NOMO-1 treated with dmso at 0.1 percent for 144 hours (cell line): ENCODE results near the gene EPO.
A peak's percentile ranks its signal among the peaks of the same experiment; 100 is the strongest.
"Not testable (repeated sequence)": the region's sequence is repeated elsewhere in the genome, so short reads cannot be mapped to it uniquely, and the experiment has no call there.

Experiments used
- DNase-seq: peaks from one replicate; lab custom pipeline; 2025; ENCODE audit not compliant: unreplicated experiment; lab: John Stamatoyannopoulos, UW

The EPO gene

DNA sequence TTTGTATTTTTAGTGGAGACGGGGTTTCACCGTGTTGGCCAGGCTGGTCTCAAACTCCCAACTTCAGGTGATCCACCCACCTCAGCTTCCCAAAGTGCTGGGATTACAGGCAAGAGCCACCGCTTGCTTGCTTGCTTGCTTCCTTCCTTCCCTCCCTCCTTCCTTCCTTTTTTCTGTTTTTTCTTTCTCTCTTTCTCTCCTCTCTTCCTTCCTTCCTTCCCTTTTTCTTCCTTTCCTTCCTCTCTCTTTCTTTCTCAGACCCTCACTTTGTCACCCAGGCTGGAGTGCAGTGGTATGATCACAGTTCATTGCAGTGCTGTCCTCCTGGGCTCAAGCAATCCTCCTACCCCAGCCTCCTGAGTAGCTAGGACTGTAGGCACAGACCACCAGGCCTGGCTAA is 19.2 kb upstream of the EPO start:
- not testable (repeated sequence) for DNase-seq

DNA sequence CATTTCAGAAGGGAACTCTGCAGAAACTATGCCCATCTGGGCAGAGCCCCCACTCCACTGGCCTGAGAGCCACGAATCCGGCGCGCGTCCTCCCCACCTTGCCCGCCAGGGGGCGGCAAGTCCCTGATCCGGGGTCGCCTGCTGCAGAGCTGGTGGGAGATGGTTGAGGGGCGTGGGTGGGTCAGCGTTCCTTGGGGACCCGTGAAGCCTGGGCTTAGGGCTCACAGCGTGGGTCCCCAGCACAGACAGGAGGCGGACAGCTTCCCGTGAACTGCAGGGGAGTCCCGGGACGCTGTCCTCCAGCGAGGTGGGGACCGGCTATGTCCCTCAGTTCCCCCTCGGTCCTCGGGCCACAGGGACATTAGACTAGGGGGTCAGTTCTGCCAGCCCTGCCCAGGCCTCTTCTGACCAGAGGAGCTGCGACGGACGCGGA is 14.9 kb upstream of the EPO start:
- peak; percentile 74 for DNase-seq

DNA sequence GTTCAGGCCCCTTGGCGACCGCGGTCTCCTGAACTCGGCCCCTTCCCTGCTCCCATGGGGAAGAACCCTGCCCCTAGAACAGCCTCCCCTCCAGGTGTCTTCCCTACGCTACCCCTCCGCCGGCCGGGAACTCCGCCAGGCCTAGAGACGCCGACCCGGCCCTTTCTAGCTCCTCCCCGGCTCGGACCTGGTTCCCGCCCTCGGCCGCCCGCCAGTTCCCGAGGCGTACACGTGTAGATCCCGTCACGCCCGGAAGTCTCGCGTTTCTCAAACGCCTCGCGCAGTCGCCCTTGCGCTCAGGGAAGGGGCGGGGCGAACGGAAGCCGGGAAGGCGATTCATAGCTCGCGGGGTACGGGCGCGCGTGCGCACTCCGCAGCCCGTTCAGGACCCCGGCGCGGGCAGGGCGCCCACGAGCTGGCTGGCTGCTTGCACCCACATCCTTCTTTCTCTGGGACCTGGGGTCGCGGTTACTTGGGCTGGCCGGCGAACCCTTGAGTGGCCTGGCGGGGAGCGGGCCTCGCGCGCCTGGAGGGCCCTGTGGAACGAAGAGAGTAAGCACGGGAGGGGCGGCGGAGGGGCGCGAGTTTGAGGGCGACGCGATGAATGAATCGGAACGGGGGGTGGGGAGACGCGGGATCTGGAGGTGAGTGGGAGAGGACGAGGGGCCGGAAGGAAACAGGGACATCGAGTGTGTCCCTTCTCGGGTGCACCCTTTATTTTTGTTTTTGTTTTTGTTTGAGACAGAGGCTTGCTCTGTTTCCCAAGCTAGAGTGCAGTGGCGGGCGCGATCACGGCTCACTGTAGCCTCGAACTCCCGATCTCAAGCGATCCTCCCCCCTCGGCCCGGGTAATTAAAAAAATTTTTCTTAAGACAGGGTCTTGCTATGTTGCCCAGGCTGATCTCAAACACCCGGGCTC is 14.3 kb upstream of the EPO start, which contains the start of gene POP7:
TSS of gene POP7 (plus strand) at position 369 of the 919 bp plus-strand sequence. CDS start 710 bp downstream, outside the sequence.
- DNase-seq: peak; percentile 99

- no peak for DNase-seq
These were observed 13.5 kb upstream of the EPO start for GRCh38 chr7:100706672-100707311.

- no peak for DNase-seq
These were observed 11.9 kb upstream of the EPO start for GRCh38 chr7:100708395-100708794.

DNA sequence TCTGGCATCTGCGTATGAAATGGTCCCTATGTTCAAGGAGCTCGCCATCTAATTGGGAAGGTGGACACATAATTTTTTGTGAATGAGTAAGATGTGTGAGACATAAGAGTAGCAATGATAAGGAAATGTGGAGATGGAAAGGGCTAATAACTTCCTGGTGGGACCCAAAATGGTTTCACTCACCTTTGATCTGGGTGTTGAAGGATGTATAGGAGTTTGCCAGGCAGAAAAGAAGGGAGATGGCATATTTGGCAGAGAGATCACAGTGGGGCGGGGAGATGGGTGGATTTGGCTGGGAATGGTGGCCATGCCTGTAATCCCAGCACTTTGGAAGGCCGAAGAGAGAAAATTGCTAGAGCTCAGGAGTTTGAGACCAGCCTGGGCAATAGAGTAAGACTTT is 9.8 kb upstream of the EPO start:
- no peak for DNase-seq

- DNase-seq: no peak
These were observed 8.9 kb upstream of the EPO start for GRCh38 chr7:100711369-100711768.

DNA sequence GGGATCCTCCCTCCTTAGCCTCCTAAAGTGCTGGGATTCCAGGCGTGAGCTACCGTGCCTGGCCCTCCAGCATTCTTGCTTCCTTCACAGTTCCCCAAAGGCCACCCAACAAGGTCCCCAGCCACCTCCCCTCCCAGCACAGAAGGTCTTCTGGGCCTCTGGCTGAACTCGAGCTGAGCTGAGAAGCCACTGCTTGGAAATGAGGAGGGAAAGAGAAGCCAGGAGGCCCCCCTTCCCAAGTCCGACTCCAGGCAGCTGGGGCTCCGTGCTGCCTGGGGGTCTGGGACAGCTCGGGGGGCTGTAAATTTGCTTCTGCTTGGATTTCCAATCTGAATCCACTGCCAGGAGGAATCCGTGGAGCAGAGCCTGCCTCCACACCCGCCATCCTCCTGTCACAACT is 5.5 kb upstream of the EPO start:
- no peak for DNase-seq

GRCh38 chr7:100717073-100717472 is 3.2 kb upstream of the EPO start:
- DNase-seq: not testable (repeated sequence)

DNA sequence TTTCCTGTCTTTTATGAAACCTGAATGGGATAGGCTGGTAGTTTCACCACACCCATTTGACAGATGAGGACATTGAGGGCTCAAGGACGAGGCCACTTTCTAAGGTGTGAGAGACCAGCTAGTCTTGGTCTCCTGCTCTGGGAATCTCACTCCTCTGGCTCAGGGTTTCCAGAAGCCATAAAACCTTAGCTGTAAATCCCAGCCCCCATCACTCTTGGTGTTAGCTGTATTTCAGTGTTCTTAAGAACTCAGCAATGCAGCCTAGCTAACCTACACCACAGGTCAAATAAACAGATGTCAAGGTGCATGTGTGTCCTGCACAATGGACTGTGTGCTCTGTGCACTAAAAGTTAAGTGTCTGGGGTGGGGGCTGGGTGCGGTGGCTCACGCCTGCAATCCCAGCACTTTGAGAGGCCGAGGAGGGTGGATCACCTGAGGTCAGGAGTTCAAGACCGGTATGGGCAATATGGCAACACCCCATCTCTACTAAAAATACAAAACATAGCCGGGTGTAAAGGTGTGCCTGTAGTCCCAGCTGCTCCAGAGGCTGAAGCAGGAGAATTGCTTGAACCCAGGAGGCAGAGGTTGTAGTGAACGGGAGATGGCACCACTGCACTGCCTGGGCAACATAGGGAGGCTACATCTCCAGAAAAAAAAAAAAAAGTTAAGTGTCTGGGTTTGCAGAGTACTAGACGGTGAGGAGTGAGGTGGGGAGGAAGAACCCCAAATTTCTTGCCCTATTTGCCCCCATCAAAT is 567 bp upstream of the EPO start:
- no peak for DNase-seq

- DNase-seq: no peak
These were observed 620 bp downstream of the EPO start for GRCh38 chr7:100720671-100721504.

DNA sequence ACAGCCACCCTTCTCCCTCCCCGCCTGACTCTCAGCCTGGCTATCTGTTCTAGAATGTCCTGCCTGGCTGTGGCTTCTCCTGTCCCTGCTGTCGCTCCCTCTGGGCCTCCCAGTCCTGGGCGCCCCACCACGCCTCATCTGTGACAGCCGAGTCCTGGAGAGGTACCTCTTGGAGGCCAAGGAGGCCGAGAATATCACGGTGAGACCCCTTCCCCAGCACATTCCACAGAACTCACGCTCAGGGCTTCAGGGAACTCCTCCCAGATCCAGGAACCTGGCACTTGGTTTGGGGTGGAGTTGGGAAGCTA is 1.2 kb downstream of the EPO start:
- no peak for DNase-seq

DNA sequence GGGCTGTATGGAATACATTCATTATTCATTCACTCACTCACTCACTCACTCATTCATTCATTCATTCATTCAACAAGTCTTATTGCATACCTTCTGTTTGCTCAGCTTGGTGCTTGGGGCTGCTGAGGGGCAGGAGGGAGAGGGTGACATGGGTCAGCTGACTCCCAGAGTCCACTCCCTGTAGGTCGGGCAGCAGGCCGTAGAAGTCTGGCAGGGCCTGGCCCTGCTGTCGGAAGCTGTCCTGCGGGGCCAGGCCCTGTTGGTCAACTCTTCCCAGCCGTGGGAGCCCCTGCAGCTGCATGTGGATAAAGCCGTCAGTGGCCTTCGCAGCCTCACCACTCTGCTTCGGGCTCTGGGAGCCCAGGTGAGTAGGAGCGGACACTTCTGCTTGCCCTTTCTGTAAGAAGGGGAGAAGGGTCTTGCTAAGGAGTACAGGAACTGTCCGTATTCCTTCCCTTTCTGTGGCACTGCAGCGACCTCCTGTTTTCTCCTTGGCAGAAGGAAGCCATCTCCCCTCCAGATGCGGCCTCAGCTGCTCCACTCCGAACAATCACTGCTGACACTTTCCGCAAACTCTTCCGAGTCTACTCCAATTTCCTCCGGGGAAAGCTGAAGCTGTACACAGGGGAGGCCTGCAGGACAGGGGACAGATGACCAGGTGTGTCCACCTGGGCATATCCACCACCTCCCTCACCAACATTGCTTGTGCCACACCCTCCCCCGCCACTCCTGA is 2.4 kb downstream of the EPO start:
- no peak for DNase-seq

GRCh38 chr7:100723732-100724275 is 3.5 kb downstream of the EPO start:
- DNase-seq: no peak

DNA sequence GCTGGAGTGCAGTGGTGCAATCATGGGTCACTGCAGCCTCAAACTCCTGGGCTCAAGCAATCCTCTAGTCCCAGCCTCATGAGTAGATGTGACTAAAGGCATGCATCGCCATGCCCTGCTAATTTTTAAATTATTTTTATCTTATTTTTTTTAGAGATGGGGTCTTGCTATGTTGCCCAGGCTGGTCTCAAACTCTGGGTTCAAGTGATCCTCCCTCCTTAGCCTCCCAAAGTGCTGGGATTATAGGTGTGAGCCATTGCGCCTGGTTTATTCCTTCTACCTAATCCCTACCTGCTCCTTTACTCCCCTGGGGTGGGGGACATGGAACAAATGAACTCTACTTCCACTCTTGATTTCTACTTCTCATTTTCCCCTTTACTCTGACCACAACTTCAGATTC is 4.1 kb downstream of the EPO start:
- DNase-seq: not testable (repeated sequence)

DNA sequence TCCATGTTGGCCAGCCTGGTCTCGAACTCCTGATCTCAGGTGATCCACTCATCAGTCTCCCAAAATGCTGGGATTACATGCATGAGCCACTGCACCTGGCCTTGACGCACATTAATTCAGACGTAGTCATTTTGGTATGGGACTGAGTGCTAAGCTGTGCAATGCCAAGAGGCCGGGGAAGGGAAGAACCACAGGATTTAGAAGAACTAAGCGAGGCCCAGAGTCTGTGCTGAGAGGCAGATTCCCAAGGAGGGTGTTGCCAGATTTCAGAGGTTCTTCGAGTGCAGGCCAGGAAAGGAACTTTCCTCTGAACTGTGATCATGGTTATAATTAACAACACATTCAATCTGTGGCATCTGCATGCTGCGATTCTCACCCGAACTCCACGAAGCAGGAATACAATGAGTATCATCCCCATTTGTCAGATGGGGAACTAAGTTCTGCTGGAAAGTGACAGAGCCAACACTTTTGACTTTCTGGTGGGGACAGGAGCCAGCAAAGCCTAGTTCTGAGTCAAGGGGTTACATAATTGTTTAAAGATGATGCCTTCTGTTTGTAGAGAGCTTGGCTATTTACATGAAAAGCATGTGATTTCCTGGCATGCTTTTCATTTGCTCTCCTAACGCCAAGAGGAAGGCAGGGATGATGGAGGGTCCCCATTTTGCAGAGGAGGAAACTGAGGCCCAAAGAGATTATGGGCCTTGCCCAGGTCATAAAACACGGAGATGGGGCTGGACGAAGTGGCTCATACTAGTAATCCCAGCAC is 6.9 kb downstream of the EPO start:
- no peak for DNase-seq

- DNase-seq: no peak
These were observed 7.9 kb downstream of the EPO start for GRCh38 chr7:100728196-100728595.

DNA sequence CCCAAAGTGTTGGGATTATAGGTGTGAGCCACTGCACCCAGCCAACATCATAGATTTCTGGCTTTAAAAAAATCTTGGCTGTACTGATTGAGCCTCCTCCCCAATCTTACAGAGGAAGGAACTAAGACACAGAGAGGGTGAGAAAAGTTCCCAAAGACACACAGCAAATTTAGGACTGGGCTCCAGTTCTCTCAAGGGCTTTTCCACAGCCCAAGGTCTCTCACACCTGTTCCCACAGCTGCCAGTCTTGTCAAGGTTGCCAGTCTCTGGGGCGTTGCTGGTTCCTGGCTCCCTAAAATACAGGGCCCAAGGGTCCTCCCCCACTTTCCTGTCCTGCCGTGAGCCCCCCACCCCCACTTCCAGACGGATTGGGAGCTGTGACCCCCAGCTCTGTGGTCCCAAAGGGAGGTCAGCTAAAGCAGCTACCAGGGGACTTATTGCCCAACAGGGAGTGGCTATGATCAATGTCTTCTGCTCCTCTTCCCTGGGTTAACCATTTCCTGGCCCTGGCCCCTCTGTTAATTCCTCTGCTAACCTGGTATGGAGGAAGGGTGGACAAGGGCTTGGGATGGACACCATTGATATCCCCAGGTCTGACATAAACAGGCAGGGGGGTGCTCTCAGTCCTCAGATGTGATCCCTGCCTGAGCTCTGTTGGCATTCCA is 10.0 kb downstream of the EPO start:
- DNase-seq: no peak
